Stimulated activated CD4-positive, alpha-beta T cell treated with anti-CD3 and anti-CD28 coated beads, Interleukin-2, amount 100 ng/mL, for 48 hours (primary cell): Measurements from ENCODE around the gene HEATR5A.
A peak's percentile ranks its signal among the peaks of the same experiment; 100 is the strongest.
"Not testable (repeated sequence)": the region's sequence is repeated elsewhere in the genome, so short reads cannot be mapped to it uniquely, and the experiment has no call there.

Experiments
- DNase-seq, 2 donors: peaks; one replicate each; pipeline ENCODE4 v3.0.0-alpha.2; 2020

The HEATR5A gene

DNA sequence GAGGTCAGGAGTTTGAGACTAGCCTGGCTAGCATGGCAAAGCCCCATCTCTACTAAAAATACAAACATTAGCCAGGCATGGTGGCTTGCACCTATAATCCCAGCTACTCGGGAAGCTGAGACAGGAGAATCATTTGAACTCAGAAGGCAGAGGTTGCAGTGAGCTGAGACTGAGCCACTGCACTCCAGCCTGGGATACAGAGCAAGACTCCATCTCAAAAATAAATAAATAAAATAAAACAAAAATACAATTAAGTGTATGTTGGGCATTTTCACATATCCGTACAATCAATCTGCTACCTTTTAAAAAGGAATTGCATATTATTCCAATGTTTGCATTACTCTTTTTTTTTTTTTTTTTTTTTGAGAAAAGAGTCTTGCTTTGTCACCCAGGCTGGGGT is 165.1 kb downstream of the HEATR5A start:
- no peak for DNase-seq

GRCh38 chr14:31253746-31254471 is 166.4 kb downstream of the HEATR5A start:
- DNase-seq = no peak

DNA sequence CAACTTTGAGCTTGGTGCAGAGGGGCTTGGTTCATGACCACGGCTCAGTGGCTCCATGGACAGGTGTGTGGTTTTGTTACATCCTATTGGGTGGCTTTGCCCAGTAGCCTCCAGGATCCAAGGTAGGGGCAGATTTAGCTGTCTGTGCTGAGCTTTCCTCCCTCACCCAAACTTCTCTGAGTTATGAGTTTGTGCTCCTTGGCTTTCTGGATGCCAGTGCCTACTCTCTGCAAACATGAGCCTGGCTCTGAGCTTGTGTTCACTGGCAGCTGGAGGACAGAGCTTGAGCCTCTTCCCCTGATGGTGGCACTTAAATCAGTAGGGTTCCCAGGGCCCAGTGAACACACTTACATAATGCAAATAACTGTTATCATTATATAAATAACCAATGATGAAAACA is 167.5 kb downstream of the HEATR5A start:
- DNase-seq = no peak

DNA sequence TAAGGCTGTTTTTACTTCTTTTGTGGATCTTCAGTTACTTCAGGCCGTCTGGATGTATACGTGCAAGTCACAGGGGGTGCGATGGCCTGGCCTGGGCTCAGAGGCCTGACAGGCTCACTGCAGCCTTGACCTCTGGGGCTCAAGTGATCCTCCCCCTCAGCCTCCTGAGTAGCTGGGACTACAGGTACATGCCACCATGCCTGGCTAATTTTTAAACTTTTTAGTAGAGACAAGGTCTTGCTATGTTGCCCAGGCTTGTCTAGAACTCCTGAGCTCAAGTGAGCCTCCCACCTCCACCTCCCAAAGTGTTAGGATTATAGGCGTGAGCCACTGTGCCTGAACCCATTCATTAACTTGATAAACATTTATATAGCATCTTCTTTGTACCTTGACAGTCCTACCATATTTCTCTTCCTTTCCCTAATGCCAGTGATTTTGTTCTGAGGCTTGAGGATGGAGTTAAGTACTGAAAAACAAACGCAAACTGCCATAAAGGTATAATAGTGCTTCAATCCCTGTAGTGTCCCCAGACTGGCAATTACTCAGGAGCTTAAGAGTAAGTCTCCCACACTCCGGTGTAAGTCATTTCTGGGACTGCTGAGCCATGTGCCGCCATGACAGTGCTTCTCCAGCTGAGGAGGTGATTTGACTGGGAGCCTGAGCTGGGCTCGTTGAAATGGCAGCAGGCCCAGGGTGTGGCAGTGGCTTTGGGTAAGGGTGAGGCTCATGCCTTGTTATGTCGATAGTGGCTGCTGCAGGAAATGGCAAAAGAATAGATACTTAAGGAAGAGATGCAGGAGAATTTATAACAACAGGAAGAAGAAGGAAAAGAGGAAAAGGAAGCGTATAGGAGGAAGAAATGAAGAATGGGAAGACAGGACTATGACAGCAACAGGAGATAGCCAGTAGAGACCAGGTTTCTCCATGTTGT is 169.1 kb downstream of the HEATR5A start:
- DNase-seq = no peak

DNA sequence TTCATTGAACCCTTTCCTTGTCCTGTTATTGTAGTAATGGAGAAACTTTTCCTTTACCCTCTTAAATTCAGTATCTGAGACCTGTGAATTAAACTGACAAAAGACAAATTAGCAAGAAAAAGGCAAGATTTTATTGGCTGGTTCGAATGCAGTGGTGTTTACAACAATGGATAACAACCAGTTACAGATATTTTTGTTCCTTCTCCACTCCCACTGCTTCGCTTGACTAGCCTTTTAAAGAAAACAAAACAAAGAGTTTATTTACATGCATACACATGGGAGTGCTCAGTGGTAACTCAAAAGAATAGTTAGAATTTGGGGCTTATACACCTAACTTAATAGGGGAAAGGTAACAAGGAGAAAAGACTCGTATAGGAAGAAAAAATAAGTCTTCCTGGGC is 175.7 kb downstream of the HEATR5A start:
- no peak for DNase-seq

DNA sequence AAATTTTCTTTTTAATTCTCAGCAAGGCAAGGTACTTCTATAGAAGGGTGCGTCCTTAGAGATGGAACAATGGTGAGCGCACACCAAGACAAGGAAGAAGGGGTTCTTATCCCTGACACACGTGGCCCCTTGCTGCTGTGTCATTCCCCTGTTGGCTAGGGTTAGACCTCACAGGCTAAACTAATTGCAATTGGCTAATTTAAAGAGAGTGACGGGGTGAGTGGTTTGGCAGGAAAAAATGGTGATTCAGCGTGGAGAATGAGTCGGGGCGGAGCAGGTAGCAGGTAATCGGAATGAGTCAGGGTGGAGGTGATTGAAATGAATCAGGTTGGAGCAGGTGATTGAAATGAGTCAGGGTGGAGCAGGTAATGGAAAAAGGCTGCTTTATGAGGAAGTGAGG is 176.5 kb downstream of the HEATR5A start:
- peak; percentile 2 to 4 for DNase-seq

- DNase-seq = not testable (repeated sequence)
Observed at GRCh38 chr14:31242161-31242940, 178.0 kb downstream of the HEATR5A start.
